Measurements from ENCODE around the gene SLC51B.

The SLC51B gene

GRCh38 chr15:65055201-65055870, 10.1 kb downstream of the SLC51B start:
- no peak for TF ChIP-seq CTCF (conservative IDR thresholded peaks at IDR 0.05)

GRCh38 chr15:65056106-65056505, 10.9 kb downstream of the SLC51B start:
- no peak overlapping the region for H3K27ac ChIP-seq
- no peak for TF ChIP-seq CTCF (conservative IDR thresholded peaks at IDR 0.05)

More at GRCh38 chr15:65055201-65055870, 10.1 kb downstream of the SLC51B start:
- H3K27ac ChIP-seq: no peak overlapping the region

- no peak for TF ChIP-seq CTCF (conservative IDR thresholded peaks at IDR 0.05)
- H3K27ac ChIP-seq: no peak overlapping the region
Measured at GRCh38 chr15:65056868-65057548, 11.8 kb downstream of the SLC51B start.

- no peak for TF ChIP-seq CTCF (conservative IDR thresholded peaks at IDR 0.05)
- no peak overlapping the region for H3K27ac ChIP-seq
Measured at GRCh38 chr15:65057549-65057940, 12.4 kb downstream of the SLC51B start.

- no peak overlapping the region for H3K27ac ChIP-seq
- no peak for TF ChIP-seq CTCF (conservative IDR thresholded peaks at IDR 0.05)
Measured at GRCh38 chr15:65058394-65059368, 13.5 kb downstream of the SLC51B start.

GRCh38 chr15:65059369-65059750, 14.2 kb downstream of the SLC51B start:
- H3K27ac ChIP-seq: no peak overlapping the region
- TF ChIP-seq CTCF (conservative IDR thresholded peaks at IDR 0.05): no peak

Measured in VCaP (cell line).